Ishikawa (cell line): Measurements from ENCODE around the gene TAF4.

Experiments
- FOXM1 ChIP-seq: IDR thresholded peaks from 2 replicates; pipeline ENCODE4 v1.6.1; 2012; ENCODE audit warnings: low read depth, borderline replicate concordance
- MAX ChIP-seq: IDR thresholded peaks from 2 replicates; pipeline ENCODE4 v1.6.1; 2012
- RAD21 ChIP-seq: IDR thresholded peaks from 2 replicates; pipeline ENCODE4 v1.6.1; 2012; ENCODE audit warnings: low read depth
- TAF1 ChIP-seq: IDR thresholded peaks from 2 replicates; pipeline ENCODE4 v1.6.1; 2012; ENCODE audit warnings: low read depth, mild to moderate bottlenecking
- TEAD4 ChIP-seq: IDR thresholded peaks from 2 replicates; pipeline ENCODE4 v1.6.1; 2012
- USF1 ChIP-seq: IDR thresholded peaks from 2 replicates; pipeline ENCODE4 v1.6.1; 2012
- TF ChIP-seq, protein P1 (sequence below): IDR thresholded peaks from 2 replicates; pipeline ENCODE4 v1.6.1; 2012; ENCODE audit warnings: low read depth, mild to moderate bottlenecking

DNA sequence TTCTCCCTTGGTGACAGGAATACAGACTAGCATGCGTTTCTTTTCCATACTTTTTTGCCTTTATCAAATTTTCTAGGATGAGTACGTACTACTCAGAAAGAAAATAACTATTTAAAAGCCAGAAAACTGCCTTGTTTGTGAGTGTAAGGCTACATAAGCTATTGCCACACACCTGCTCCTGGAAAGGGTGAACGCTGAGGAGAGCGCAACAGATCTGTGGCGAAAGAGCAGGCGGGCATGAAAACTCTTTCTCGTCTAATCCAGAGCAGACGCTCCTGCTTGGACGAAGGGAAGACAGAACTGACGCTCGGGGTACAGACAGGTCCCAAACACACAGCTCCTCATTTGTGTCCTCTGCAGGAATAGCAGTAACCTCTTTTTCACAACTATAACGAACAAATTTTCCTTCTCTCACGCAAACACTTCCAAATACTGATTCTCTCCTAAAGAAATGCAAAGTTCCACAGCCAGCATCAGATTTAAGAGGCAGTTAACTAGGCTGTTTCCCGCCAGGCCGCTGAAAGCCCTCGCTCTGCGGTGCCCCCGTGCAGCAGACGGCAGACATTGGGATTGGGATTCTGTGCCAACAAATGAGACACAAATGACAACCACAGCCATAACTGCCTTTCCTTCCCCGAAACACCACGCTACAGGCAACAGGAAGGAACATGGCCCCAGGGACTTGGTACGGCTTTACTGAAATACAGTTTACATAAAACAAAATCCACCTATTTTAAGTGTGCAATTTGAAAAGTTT lies 20.0 kb downstream of the TAF4 start:
- TF ChIP-seq FOXM1 = no peak
- no peak for TF ChIP-seq MAX
- TF ChIP-seq RAD21 = no peak
- TF ChIP-seq, protein P1, sequence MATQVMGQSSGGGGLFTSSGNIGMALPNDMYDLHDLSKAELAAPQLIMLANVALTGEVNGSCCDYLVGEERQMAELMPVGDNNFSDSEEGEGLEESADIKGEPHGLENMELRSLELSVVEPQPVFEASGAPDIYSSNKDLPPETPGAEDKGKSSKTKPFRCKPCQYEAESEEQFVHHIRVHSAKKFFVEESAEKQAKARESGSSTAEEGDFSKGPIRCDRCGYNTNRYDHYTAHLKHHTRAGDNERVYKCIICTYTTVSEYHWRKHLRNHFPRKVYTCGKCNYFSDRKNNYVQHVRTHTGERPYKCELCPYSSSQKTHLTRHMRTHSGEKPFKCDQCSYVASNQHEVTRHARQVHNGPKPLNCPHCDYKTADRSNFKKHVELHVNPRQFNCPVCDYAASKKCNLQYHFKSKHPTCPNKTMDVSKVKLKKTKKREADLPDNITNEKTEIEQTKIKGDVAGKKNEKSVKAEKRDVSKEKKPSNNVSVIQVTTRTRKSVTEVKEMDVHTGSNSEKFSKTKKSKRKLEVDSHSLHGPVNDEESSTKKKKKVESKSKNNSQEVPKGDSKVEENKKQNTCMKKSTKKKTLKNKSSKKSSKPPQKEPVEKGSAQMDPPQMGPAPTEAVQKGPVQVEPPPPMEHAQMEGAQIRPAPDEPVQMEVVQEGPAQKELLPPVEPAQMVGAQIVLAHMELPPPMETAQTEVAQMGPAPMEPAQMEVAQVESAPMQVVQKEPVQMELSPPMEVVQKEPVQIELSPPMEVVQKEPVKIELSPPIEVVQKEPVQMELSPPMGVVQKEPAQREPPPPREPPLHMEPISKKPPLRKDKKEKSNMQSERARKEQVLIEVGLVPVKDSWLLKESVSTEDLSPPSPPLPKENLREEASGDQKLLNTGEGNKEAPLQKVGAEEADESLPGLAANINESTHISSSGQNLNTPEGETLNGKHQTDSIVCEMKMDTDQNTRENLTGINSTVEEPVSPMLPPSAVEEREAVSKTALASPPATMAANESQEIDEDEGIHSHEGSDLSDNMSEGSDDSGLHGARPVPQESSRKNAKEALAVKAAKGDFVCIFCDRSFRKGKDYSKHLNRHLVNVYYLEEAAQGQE = no peak
- TF ChIP-seq USF1 = no peak
- no peak for TF ChIP-seq TEAD4
- TF ChIP-seq TAF1 = no peak
